GM12878 (cell line): ENCODE measurements around the gene ARID4B. TPM values are rescaled to one million over a fixed set of nuclear protein-coding genes. Genes with fewer than 3 reads are reported as not detected.

Source experiments
- ATAC-seq: fragments of 200-7000 bp; cut with Tn5 transposase; 3 replicates; pipeline ENCODE4 v1.9.1; 2020; ENCODE audit warnings: mild to moderate bottlenecking, moderate library complexity
- BruUV-seq: library from RNA; stranded (reverse); fragments of 400-500 nt; replicated peaks from 2 replicates; lab custom pipeline; 2021; lab: Mats Ljungman, UMichigan
- CTCF ChIA-PET: fragments of 300-600 bp; sonication (Branson Sonifier 250); formaldehyde crosslinking; extraction: SDS; loops from one replicate; lab custom pipeline; 2021; ENCODE audit warnings: inconsistent platforms; lab: Yijun Ruan, JAX
- POLR2A ChIA-PET: fragments of 350-600 bp; formaldehyde crosslinking; extraction: SDS; loops from one replicate; lab custom pipeline; 2021; ENCODE audit warnings: inconsistent platforms; lab: Charles Lee
- RAD21 ChIA-PET: fragments of 300-600 bp; sonication (Branson Sonifier 250); formaldehyde crosslinking; loops from one replicate; lab custom pipeline; 2023; ENCODE audit warnings: antibody characterized with exemption; ENCODE audit not compliant: unreplicated experiment; lab: Charles Lee
- SMC1A ChIA-PET: fragments of 300-600 bp; sonication (Branson Sonifier 250); formaldehyde crosslinking; loops from one replicate; lab custom pipeline; 2023; ENCODE audit not compliant: unreplicated experiment, uncharacterized antibody; lab: Charles Lee
- DNase-seq: peaks from one replicate; pipeline ENCODE4 v3.0.0-alpha.2; 2011; ENCODE audit warnings: low read depth, low spot score
- FAIRE-seq: peaks from 3 replicates; lab custom pipeline; 2011; peaks lifted over from hg19 to GRCh38; lab: Jason Lieb, UNC
- H2AFZ ChIP-seq: 2 replicates; pipeline ENCODE4 v1.6.0; 2011; ENCODE audit warnings: low read depth, low read length, control low read depth; ENCODE audit not compliant: control insufficient read depth
- H3K27ac ChIP-seq: 2 replicates; pipeline ENCODE4 v1.5.1; 2011; ENCODE audit warnings: control low read depth; ENCODE audit not compliant: control insufficient read depth, insufficient read depth
- H3K27me3 ChIP-seq, 2 experiments: replicated peaks in 1 of 2; 2 replicates each; pipeline versions ENCODE4 v1.6.0 to v1.6.1; 2011; ENCODE audit warnings: low read length in 1 of 2; ENCODE audit not compliant: control insufficient read depth in 2 of 2, insufficient read depth in 2 of 2
- H3K36me3 ChIP-seq, 2 experiments: 2 replicates each; pipeline ENCODE4 v1.5.1; 2011; ENCODE audit warnings: low read length in 1 of 2; ENCODE audit not compliant: control insufficient read depth in 2 of 2, insufficient read depth in 2 of 2
- H3K4me1 ChIP-seq: 2 replicates; pipeline ENCODE4 v1.6.1; 2011; ENCODE audit warnings: mild to moderate bottlenecking, low read length, moderate library complexity, mixed read lengths; ENCODE audit not compliant: control insufficient read depth, insufficient read depth
- H3K4me2 ChIP-seq: 2 replicates; pipeline ENCODE4 v1.6.0; 2011; ENCODE audit warnings: control low read depth; ENCODE audit not compliant: control insufficient read depth, insufficient read depth
- H3K4me3 ChIP-seq: fragments of 200-600 bp; sonication (generic); 2 replicates; pipeline ENCODE4 v1.5.1; 2016
- H3K79me2 ChIP-seq: 2 replicates; pipeline ENCODE4 v1.6.0; 2011; ENCODE audit warnings: low read length; ENCODE audit not compliant: control insufficient read depth, insufficient read depth
- H3K9ac ChIP-seq: 2 replicates; pipeline ENCODE4 v1.8.0; 2011; ENCODE audit warnings: low read length, control low read depth, mixed read lengths; ENCODE audit not compliant: control insufficient read depth, insufficient read depth
- H3K9me3 ChIP-seq: replicated peaks from 3 replicates; pipeline ENCODE4 v1.5.1; 2011; ENCODE audit warnings: mild to moderate bottlenecking, low read length; ENCODE audit not compliant: control insufficient read depth, insufficient read depth
- H4K20me1 ChIP-seq: 2 replicates; pipeline ENCODE4 v1.6.0; 2011; ENCODE audit not compliant: control insufficient read depth, insufficient read depth
- BCL3 ChIP-seq: IDR thresholded peaks from 2 replicates; pipeline ENCODE4 v1.6.1; 2011; ENCODE audit warnings: borderline replicate concordance, low read depth, mild to moderate bottlenecking, moderate library complexity, low read length; ENCODE audit not compliant: insufficient read depth, poor library complexity, severe bottlenecking
- BCLAF1 ChIP-seq: fragments of 450-650 bp; IDR thresholded peaks from 2 replicates; pipeline ENCODE4 v1.6.1; 2017; ENCODE audit warnings: antibody characterized with exemption, mild to moderate bottlenecking, moderate library complexity
- CEBPB ChIP-seq, 2 experiments: fragments of 150-350 bp in 1 of 2; IDR thresholded peaks; 2 replicates each; pipeline ENCODE4 v1.6.1; 2012 to 2014; ENCODE audit warnings: low read depth in 2 of 2, low read length in 2 of 2, borderline replicate concordance in 1 of 2, inconsistent platforms in 1 of 2
- CEBPZ ChIP-seq: fragments of 150-350 bp; IDR thresholded peaks from 2 replicates; pipeline ENCODE4 v1.6.1; 2016; ENCODE audit warnings: low read depth, low read length
- MAX ChIP-seq: IDR thresholded peaks from 2 replicates; pipeline ENCODE4 v1.6.1; 2012; ENCODE audit warnings: low read depth, low read length, improper control_type of control experiment
- PAX5 ChIP-seq: IDR thresholded peaks from 2 replicates; pipeline ENCODE4 v1.6.1; 2011; ENCODE audit warnings: low read depth, low read length, borderline replicate concordance
- RB1 ChIP-seq: fragments of 450-650 bp; formaldehyde crosslinking; IDR thresholded peaks from 2 replicates; pipeline ENCODE4 v1.6.1; 2017; ENCODE audit warnings: mild to moderate bottlenecking, borderline replicate concordance
- RUNX3 ChIP-seq: IDR thresholded peaks from 2 replicates; pipeline ENCODE4 v1.6.1; 2012; ENCODE audit warnings: low read length, inconsistent platforms
- SRF ChIP-seq, 2 experiments: IDR thresholded peaks; 2 replicates each; pipeline ENCODE4 v1.6.1; 2011; ENCODE audit warnings: low read depth in 2 of 2, low read length in 2 of 2, mild to moderate bottlenecking in 1 of 2, moderate library complexity in 1 of 2
- STAT1 ChIP-seq: fragments of 450-650 bp; conservative IDR thresholded peaks from 2 replicates; pipeline ENCODE4 v1.6.1; 2014; ENCODE audit warnings: antibody characterized with exemption, mild to moderate bottlenecking
- TAF1 ChIP-seq: IDR thresholded peaks from 2 replicates; pipeline ENCODE4 v1.6.1; 2011; ENCODE audit warnings: mild to moderate bottlenecking, low read depth, low read length, borderline replicate concordance
- WRNIP1 ChIP-seq: IDR thresholded peaks from 2 replicates; pipeline ENCODE4 v1.6.1; 2011; ENCODE audit warnings: low read depth, low read length, improper control_type of control experiment, borderline replicate concordance
- ZNF622 ChIP-seq: fragments of 450-650 bp; IDR thresholded peaks from 2 replicates; pipeline ENCODE4 v1.6.1; 2017; ENCODE audit warnings: mild to moderate bottlenecking, inconsistent platforms
- WGBS: methylation state at CpG from one replicate; pipeline ENCODE4 v1.1.6; 2016; ENCODE audit warnings: low lambda C conversion rate; ENCODE audit not compliant: insufficient replicate concordance, insufficient coverage; ENCODE audit errors: missing lambda C conversion rate; 5-methylcytosine and 5-hydroxymethylcytosine counted together
- in situ Hi-C: fragments of 300-500 bp; cut with MboI; formaldehyde crosslinking; loops from 9 replicates; pipeline ENCODE4 v1.14.3; 2018; ENCODE audit warnings: mixed read lengths
- intact Hi-C: fragments of 100-400 bp; cut with micrococcal nuclease; formaldehyde crosslinking; loops from one replicate; pipeline ENCODE4 v1.14.2; 2022; ENCODE audit not compliant: unreplicated experiment
- polyA plus RNA-seq, 11 experiments: library from polyadenylated mRNA; depleted of rRNA in 4 of 11; unstranded in 6 of 11; stranded (reverse) in 5 of 11; fragments of >200 nt; fragmentation: Nextera tagmentation in 4 of 11; fragmentation: Illumina TruSeq in 1 of 11; extraction: Ambion mirVana in 4 of 11; extraction: Trizol in 1 of 11; gene quantifications; 1 replicate in 1 of 11; 2 replicates in 10 of 11; pipeline versions ENCODE4 v1.2.1 to v1.2.3, GENCODE V29; 2011 to 2016; ENCODE audit warnings: inconsistent platforms in 2 of 11, missing spikeins in 2 of 11, low read depth in 1 of 11
- total RNA-seq, 4 experiments: library from RNA; depleted of rRNA in 3 of 4; stranded (reverse); fragments of >200 nt in 3 of 4; fragmentation: Illumina TruSeq in 1 of 4; extraction: Trizol in 1 of 4; gene quantifications; 2 replicates each; pipeline versions ENCODE4 v1.2.1 to v1.2.3, GENCODE V29; 2013 to 2021

ARID4B gene
- total and polyA plus RNA-seq, 10 of the 15 experiments (the other 5 are each of a cell fraction or from before 2014, with no cell fraction given) = 13.6 to 39.1 (median 28.0) TPM

- TF ChIP-seq PAX5 (no peak), ZNF622 (no peak), CEBPZ (no peak), RUNX3 (no peak), MAX (no peak)
These were observed 169.3 kb downstream of the ARID4B start (continued) for GRCh38 chr1:235158680-235159079.

GRCh38 chr1:235157150-235157549, 170.8 kb downstream of the ARID4B start:
- no peak overlapping the region for H3K4me3 ChIP-seq
- H3K36me3 ChIP-seq = peaks cover 0 to 26% of the 10 kb centered on the region in 2 experiments; a peak in 2 of 4 replicates
- no peak overlapping the region for H2AFZ ChIP-seq
- H3K27me3 ChIP-seq = no peaks in the 10 kb centered on the region
- in situ Hi-C loops = no loop called here
- H3K9me3 ChIP-seq = no peaks in the 10 kb centered on the region
- H3K27ac ChIP-seq = no peak overlapping the region
- ATAC-seq = no peak
- peaks cover 3% of the 10 kb centered on the region; the same call in 1 of the 2 replicates for H3K4me1 ChIP-seq
- ChIA-PET SMC1A (interaction anchor here (1.2 to 2.3 kb wide), 5 partner anchors 10 to 260 kb away, joined by 3 to 9 read pairs (median 6); no protein-coding TSS in a partner anchor), CTCF (interaction anchor here (0.6 to 2.3 kb wide), 9 partner anchors 10 to 834 kb away, joined by 3 to 6 read pairs (median 4); partner anchors contain the start of gene TOMM20), RAD21 (interaction anchor here (0.9 to 1.3 kb wide), 2 partner anchors 10 to 34 kb away, joined by 3 read pairs; no protein-coding TSS in a partner anchor), POLR2A (interaction anchor here (0.6 to 1.1 kb wide), 5 partner anchors 11 to 627 kb away, joined by 3 to 4 read pairs (median 3); no protein-coding TSS in a partner anchor)
- BruUV-seq = no TSS peak
- intact Hi-C loops = no loop called here
- FAIRE-seq = no peak
- H3K9ac ChIP-seq = no peak overlapping the region
- no peaks in the 10 kb centered on the region for H4K20me1 ChIP-seq
- DNase-seq = no peak
- peak overlapping the region; percentile 50; the same call in 1 of the 2 replicates for H3K4me2 ChIP-seq
- 95% methylated on average over 4 of the region's 4 CpGs for WGBS
- peaks cover 32% of the 10 kb centered on the region for H3K79me2 ChIP-seq
- TF ChIP-seq STAT1 (no peak), SRF (IDR thresholded peaks at IDR 0.05; ENCODE audit: low read depth in 2 of 2, low read length in 2 of 2) (no peak), TAF1 (no peak), BCL3 (no peak), WRNIP1 (no peak), BCLAF1 (no peak), RB1 (no peak), CEBPB (IDR thresholded peaks at IDR 0.05; ENCODE audit: borderline replicate concordance in 1 of 2, low read depth in 2 of 2, low read length in 2 of 2) (no peak)
